H1 (cell line): ENCODE measurements around the gene GSTA2. TPM values are rescaled to one million over a fixed set of nuclear protein-coding genes. Genes with fewer than 3 reads are reported as not detected.

ENCODE experiments used
- ASH2L ChIP-seq: fragments of 200-600, 300-600 bp; sonication (generic); IDR thresholded peaks from one replicate; pipeline ENCODE4 v1.7.1; 2017; ENCODE audit warnings: low read length
- CBX5 ChIP-seq: fragments of 300-800, 300-1000 bp; sonication (generic); IDR thresholded peaks from 2 replicates; pipeline ENCODE4 v1.7.1; 2016; ENCODE audit warnings: antibody characterized with exemption, low read length, low read depth
- CTBP2 ChIP-seq: IDR thresholded peaks from 2 replicates; pipeline ENCODE4 v1.7.0; 2011; ENCODE audit warnings: borderline replicate concordance, mild to moderate bottlenecking, moderate library complexity, mixed read lengths, low read length; ENCODE audit not compliant: insufficient read depth, insufficient read length
- HDAC6 ChIP-seq: IDR thresholded peaks from one replicate; pipeline ENCODE4 v1.7.1; 2012; ENCODE audit warnings: low read depth, mild to moderate bottlenecking, inconsistent platforms, low read length, moderate library complexity
- NANOG ChIP-seq: IDR thresholded peaks from 2 replicates; pipeline ENCODE4 v1.6.1; 2011; ENCODE audit warnings: low read length, low read depth, mild to moderate bottlenecking, inconsistent platforms; ENCODE audit not compliant: insufficient read depth, poor library complexity, severe bottlenecking
- polyA plus RNA-seq, 7 experiments: library from polyadenylated mRNA; depleted of rRNA in 3 of 7; stranded (reverse) in 5 of 7; unstranded in 2 of 7; fragments of >200 nt in 5 of 7; fragments of 200-250 nt in 2 of 7; gene quantifications; 1 replicate in 5 of 7; 2 replicates in 1 of 7; 4 replicates in 1 of 7; pipeline versions ENCODE4 v1.2.1 to v1.2.3, GENCODE V29; 2011 to 2013; ENCODE audit warnings: missing spikeins in 2 of 7, mixed read lengths in 2 of 7
- total RNA-seq: library from RNA; stranded (reverse); fragmentation: NEBNext Ultra II Directional; extraction: Animal tissue kit (Norgen Biotek cat#: 25700); gene quantifications from 2 replicates; pipeline ENCODE4 v1.2.1, GENCODE V29; 2021
- TF ChIP-seq, protein P1 (sequence below): fragments of 300-600 bp; sonication (generic); IDR thresholded peaks from 2 replicates; pipeline ENCODE4 v1.7.1; 2012; ENCODE audit warnings: low read length, moderate library complexity, mild to moderate bottlenecking, inconsistent platforms; ENCODE audit not compliant: insufficient replicate concordance
- TF ChIP-seq, protein P2 (sequence below): IDR thresholded peaks from 2 replicates; pipeline ENCODE4 v1.6.1; 2012; ENCODE audit warnings: inconsistent platforms
- TF ChIP-seq, protein P3 (sequence below): IDR thresholded peaks from 2 replicates; pipeline ENCODE4 v1.6.1; 2011; ENCODE audit warnings: low read length, improper control_type of control experiment

Gene GSTA2
- total and polyA plus RNA-seq, 2 of the 8 experiments (the other 6 are each of a cell fraction or from before 2014, with no cell fraction given): 0.05 TPM; not detected in 1

GRCh38 chr6:52726741-52727535 lies 36.3 kb downstream of the GSTA2 start (continued):
- TF ChIP-seq, protein P1, sequence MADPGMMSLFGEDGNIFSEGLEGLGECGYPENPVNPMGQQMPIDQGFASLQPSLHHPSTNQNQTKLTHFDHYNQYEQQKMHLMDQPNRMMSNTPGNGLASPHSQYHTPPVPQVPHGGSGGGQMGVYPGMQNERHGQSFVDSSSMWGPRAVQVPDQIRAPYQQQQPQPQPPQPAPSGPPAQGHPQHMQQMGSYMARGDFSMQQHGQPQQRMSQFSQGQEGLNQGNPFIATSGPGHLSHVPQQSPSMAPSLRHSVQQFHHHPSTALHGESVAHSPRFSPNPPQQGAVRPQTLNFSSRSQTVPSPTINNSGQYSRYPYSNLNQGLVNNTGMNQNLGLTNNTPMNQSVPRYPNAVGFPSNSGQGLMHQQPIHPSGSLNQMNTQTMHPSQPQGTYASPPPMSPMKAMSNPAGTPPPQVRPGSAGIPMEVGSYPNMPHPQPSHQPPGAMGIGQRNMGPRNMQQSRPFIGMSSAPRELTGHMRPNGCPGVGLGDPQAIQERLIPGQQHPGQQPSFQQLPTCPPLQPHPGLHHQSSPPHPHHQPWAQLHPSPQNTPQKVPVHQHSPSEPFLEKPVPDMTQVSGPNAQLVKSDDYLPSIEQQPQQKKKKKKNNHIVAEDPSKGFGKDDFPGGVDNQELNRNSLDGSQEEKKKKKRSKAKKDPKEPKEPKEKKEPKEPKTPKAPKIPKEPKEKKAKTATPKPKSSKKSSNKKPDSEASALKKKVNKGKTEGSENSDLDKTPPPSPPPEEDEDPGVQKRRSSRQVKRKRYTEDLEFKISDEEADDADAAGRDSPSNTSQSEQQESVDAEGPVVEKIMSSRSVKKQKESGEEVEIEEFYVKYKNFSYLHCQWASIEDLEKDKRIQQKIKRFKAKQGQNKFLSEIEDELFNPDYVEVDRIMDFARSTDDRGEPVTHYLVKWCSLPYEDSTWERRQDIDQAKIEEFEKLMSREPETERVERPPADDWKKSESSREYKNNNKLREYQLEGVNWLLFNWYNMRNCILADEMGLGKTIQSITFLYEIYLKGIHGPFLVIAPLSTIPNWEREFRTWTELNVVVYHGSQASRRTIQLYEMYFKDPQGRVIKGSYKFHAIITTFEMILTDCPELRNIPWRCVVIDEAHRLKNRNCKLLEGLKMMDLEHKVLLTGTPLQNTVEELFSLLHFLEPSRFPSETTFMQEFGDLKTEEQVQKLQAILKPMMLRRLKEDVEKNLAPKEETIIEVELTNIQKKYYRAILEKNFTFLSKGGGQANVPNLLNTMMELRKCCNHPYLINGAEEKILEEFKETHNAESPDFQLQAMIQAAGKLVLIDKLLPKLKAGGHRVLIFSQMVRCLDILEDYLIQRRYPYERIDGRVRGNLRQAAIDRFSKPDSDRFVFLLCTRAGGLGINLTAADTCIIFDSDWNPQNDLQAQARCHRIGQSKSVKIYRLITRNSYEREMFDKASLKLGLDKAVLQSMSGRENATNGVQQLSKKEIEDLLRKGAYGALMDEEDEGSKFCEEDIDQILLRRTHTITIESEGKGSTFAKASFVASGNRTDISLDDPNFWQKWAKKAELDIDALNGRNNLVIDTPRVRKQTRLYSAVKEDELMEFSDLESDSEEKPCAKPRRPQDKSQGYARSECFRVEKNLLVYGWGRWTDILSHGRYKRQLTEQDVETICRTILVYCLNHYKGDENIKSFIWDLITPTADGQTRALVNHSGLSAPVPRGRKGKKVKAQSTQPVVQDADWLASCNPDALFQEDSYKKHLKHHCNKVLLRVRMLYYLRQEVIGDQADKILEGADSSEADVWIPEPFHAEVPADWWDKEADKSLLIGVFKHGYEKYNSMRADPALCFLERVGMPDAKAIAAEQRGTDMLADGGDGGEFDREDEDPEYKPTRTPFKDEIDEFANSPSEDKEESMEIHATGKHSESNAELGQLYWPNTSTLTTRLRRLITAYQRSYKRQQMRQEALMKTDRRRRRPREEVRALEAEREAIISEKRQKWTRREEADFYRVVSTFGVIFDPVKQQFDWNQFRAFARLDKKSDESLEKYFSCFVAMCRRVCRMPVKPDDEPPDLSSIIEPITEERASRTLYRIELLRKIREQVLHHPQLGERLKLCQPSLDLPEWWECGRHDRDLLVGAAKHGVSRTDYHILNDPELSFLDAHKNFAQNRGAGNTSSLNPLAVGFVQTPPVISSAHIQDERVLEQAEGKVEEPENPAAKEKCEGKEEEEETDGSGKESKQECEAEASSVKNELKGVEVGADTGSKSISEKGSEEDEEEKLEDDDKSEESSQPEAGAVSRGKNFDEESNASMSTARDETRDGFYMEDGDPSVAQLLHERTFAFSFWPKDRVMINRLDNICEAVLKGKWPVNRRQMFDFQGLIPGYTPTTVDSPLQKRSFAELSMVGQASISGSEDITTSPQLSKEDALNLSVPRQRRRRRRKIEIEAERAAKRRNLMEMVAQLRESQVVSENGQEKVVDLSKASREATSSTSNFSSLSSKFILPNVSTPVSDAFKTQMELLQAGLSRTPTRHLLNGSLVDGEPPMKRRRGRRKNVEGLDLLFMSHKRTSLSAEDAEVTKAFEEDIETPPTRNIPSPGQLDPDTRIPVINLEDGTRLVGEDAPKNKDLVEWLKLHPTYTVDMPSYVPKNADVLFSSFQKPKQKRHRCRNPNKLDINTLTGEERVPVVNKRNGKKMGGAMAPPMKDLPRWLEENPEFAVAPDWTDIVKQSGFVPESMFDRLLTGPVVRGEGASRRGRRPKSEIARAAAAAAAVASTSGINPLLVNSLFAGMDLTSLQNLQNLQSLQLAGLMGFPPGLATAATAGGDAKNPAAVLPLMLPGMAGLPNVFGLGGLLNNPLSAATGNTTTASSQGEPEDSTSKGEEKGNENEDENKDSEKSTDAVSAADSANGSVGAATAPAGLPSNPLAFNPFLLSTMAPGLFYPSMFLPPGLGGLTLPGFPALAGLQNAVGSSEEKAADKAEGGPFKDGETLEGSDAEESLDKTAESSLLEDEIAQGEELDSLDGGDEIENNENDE: no peak
- TF ChIP-seq CBX5 (no peak), NANOG (no peak), CTBP2 (no peak), ASH2L (no peak), HDAC6 (no peak)
- TF ChIP-seq, protein P2, sequence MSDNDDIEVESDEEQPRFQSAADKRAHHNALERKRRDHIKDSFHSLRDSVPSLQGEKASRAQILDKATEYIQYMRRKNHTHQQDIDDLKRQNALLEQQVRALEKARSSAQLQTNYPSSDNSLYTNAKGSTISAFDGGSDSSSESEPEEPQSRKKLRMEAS: no peak
- TF ChIP-seq, protein P3, sequence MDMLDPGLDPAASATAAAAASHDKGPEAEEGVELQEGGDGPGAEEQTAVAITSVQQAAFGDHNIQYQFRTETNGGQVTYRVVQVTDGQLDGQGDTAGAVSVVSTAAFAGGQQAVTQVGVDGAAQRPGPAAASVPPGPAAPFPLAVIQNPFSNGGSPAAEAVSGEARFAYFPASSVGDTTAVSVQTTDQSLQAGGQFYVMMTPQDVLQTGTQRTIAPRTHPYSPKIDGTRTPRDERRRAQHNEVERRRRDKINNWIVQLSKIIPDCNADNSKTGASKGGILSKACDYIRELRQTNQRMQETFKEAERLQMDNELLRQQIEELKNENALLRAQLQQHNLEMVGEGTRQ: no peak
